GM12878 (cell line): ENCODE data around the gene HNF4A.

Source experiments
- CHD1 ChIP-seq: IDR thresholded peaks from 2 replicates; pipeline ENCODE4 v1.6.1; 2012; ENCODE audit warnings: low read depth, low read length, improper control_type of control experiment
- CREB1 ChIP-seq: IDR thresholded peaks from 2 replicates; pipeline ENCODE4 v1.6.1; 2012; ENCODE audit warnings: low read depth, mild to moderate bottlenecking, inconsistent platforms
- EP300 ChIP-seq, 2 experiments: fragments of 150-350 bp in 1 of 2; IDR thresholded peaks; 2 replicates each; pipeline ENCODE4 v1.6.1; 2011 to 2012; ENCODE audit warnings: low read depth in 2 of 2, low read length in 2 of 2, borderline replicate concordance in 1 of 2, improper control_type of control experiment in 1 of 2, inconsistent platforms in 1 of 2; ENCODE audit not compliant: control insufficient read depth in 1 of 2
- KDM1A ChIP-seq: fragments of 200-600 bp; sonication (generic); IDR thresholded peaks from 2 replicates; pipeline ENCODE4 v1.6.1; 2016; ENCODE audit warnings: borderline replicate concordance
- SRF ChIP-seq, 2 experiments: IDR thresholded peaks; 2 replicates each; pipeline ENCODE4 v1.6.1; 2011; ENCODE audit warnings: low read depth in 2 of 2, low read length in 2 of 2, mild to moderate bottlenecking in 1 of 2, moderate library complexity in 1 of 2
- SUZ12 ChIP-seq: fragments of 200-600 bp; sonication (generic); IDR thresholded peaks from one replicate; pipeline ENCODE4 v1.6.1; 2018; ENCODE audit warnings: antibody characterized with exemption, mild to moderate bottlenecking; ENCODE audit not compliant: unreplicated experiment
- ZNF217 ChIP-seq: fragments of 450-650 bp; IDR thresholded peaks from 2 replicates; pipeline ENCODE4 v1.6.1; 2017; ENCODE audit warnings: antibody characterized with exemption, mild to moderate bottlenecking
- TF ChIP-seq, protein P1 (sequence below): IDR thresholded peaks from 2 replicates; pipeline ENCODE4 v1.6.1; 2011; ENCODE audit warnings: borderline replicate concordance, low read depth, mild to moderate bottlenecking, moderate library complexity, mixed read lengths, low read length; ENCODE audit not compliant: insufficient read depth; ENCODE audit errors: extremely low read length
- TF ChIP-seq, protein P2 (sequence below), 3 experiments: IDR thresholded peaks in 2 of 3; conservative IDR thresholded peaks in 1 of 3; 2 replicates each; pipeline ENCODE4 v1.5.1; 2011; ENCODE audit warnings: low read depth in 3 of 3, low read length in 3 of 3, mild to moderate bottlenecking in 3 of 3, control low read depth in 2 of 3, moderate library complexity in 2 of 3, inconsistent platforms in 1 of 3, mixed read lengths in 1 of 3; ENCODE audit not compliant: control insufficient read depth in 2 of 3, insufficient read depth in 1 of 3; ENCODE audit errors: extremely low read depth in 1 of 3

DNA sequence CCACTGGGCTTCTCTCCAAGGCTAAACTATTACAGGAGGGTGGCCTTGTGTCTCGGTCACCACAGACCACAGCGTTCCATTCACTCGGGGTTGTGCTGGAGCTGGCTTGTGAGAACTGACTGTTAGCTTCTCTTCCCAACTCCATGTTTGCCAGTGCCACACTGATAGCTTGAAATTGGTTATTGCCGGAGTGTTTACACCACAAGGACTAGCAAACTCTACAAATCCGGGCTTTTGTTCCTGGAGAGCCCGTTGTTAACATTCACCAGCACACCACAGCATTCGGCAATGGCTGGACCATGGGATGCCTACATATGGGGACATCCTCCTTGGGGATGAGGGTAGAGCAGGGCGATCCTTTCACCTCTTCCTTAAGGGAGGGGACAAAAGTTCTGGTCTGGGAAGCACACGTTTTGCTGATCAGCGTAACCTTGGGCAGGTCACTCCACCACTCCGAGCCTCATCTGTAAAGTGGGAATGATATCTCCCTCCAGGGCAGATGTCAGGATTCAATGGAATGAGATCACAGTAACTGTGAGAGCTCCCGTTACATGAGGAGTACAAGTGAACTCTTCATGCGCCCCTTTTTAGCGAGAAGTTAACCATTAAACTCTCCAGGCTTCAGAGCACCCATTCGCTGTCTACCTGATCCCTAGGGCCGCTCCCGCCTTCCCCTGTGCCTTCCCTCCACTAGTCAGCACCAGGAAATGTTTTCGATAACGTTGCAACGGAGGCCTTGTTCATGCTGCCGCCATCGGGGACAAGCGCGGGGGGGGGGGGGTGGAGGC lies 78.4 kb downstream of the HNF4A start:
- TF ChIP-seq CHD1, result no peak
- TF ChIP-seq, protein P1, sequence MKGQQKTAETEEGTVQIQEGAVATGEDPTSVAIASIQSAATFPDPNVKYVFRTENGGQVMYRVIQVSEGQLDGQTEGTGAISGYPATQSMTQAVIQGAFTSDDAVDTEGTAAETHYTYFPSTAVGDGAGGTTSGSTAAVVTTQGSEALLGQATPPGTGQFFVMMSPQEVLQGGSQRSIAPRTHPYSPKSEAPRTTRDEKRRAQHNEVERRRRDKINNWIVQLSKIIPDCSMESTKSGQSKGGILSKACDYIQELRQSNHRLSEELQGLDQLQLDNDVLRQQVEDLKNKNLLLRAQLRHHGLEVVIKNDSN, result no peak
- no peak for TF ChIP-seq ZNF217
- TF ChIP-seq EP300 (IDR thresholded peaks at IDR 0.05; ENCODE audit: borderline replicate concordance in 1 of 2, control insufficient read depth in 1 of 2, low read depth in 2 of 2, low read length in 2 of 2), result no peak
- TF ChIP-seq, protein P2, sequence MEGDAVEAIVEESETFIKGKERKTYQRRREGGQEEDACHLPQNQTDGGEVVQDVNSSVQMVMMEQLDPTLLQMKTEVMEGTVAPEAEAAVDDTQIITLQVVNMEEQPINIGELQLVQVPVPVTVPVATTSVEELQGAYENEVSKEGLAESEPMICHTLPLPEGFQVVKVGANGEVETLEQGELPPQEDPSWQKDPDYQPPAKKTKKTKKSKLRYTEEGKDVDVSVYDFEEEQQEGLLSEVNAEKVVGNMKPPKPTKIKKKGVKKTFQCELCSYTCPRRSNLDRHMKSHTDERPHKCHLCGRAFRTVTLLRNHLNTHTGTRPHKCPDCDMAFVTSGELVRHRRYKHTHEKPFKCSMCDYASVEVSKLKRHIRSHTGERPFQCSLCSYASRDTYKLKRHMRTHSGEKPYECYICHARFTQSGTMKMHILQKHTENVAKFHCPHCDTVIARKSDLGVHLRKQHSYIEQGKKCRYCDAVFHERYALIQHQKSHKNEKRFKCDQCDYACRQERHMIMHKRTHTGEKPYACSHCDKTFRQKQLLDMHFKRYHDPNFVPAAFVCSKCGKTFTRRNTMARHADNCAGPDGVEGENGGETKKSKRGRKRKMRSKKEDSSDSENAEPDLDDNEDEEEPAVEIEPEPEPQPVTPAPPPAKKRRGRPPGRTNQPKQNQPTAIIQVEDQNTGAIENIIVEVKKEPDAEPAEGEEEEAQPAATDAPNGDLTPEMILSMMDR (IDR thresholded peaks at IDR 0.05 in 2 of 3, conservative IDR thresholded peaks at IDR 0.05 in 1 of 3; ENCODE audit: control insufficient read depth in 2 of 3, extremely low read depth in 1 of 3, insufficient read depth in 1 of 3, low read depth in 3 of 3, low read length in 3 of 3), result no peak
- no peak for TF ChIP-seq CREB1
- no peak for TF ChIP-seq SUZ12
- TF ChIP-seq KDM1A, result no peak
- no peak for TF ChIP-seq SRF (IDR thresholded peaks at IDR 0.05; ENCODE audit: low read depth in 2 of 2, low read length in 2 of 2)
